Fibroblast of the aortic adventitia (primary cell): Measurements from ENCODE around the gene ACAD11. TPM values are rescaled to one million over a fixed set of nuclear protein-coding genes. Genes with fewer than 3 reads are reported as not detected.

Experiments
- DNase-seq: peaks from one replicate; pipeline ENCODE4 v3.0.0-alpha.2; 2010; ENCODE audit warnings: low read depth
- H3K4me3 ChIP-seq: 2 replicates; pipeline ENCODE4 v1.5.1; 2011; ENCODE audit warnings: low read depth, mild to moderate bottlenecking, control low read depth, low read length, moderate library complexity
- total RNA-seq: library from RNA; depleted of rRNA; stranded (reverse); fragments of >200 nt; gene quantifications from 2 replicates; pipeline ENCODE4 v1.2.3, GENCODE V29; 2012; ENCODE audit warnings: low replicate concordance
- TF ChIP-seq, protein P1 (sequence below): IDR thresholded peaks from 2 replicates; pipeline ENCODE4 v1.5.1; 2011; ENCODE audit warnings: mild to moderate bottlenecking, low read length, control low read depth, inconsistent platforms; ENCODE audit not compliant: insufficient read depth

ACAD11 gene
- total RNA-seq, 1 donor = 37.8 TPM

DNA sequence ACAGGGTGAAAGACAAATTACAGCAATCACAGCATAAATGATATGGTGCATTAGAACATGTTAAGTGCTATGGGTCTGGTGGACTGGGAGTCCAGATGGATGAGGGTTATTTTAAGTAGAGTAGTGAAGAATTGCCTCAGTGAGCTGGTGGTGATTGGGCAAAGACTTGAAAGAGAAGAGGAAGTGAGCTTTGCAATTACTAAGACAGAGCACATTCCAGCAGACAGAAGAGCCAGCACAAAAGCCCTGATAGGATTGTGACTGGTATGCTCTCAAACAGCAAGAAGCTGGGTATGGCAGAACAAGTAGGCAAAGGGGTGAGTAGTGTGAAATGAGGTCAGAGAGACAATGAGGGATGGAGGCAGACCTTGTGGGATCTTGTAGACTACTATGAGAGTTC lies 64.6 kb downstream of the ACAD11 start:
- no peak overlapping the region for H3K4me3 ChIP-seq
- TF ChIP-seq, protein P1, sequence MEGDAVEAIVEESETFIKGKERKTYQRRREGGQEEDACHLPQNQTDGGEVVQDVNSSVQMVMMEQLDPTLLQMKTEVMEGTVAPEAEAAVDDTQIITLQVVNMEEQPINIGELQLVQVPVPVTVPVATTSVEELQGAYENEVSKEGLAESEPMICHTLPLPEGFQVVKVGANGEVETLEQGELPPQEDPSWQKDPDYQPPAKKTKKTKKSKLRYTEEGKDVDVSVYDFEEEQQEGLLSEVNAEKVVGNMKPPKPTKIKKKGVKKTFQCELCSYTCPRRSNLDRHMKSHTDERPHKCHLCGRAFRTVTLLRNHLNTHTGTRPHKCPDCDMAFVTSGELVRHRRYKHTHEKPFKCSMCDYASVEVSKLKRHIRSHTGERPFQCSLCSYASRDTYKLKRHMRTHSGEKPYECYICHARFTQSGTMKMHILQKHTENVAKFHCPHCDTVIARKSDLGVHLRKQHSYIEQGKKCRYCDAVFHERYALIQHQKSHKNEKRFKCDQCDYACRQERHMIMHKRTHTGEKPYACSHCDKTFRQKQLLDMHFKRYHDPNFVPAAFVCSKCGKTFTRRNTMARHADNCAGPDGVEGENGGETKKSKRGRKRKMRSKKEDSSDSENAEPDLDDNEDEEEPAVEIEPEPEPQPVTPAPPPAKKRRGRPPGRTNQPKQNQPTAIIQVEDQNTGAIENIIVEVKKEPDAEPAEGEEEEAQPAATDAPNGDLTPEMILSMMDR = no peak
- peak; percentile 65 for DNase-seq

DNA sequence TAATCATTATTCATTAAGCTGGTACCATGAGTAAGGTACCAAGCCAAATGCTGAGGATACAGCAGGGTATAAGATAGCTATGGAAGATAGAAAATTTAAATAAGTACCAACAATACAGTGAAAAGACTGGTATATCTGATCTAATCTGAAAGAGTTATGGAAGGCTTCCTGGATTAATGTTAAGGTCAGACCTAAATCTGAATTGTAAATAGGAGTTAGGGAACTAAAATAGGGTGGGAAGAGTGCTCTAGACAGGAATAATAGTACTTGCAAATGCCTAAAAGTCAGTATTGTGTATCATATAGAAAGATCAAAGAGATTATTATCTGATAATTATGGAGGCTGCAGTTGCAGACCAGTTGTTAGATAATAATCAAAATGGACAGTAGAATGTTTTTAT lies 65.1 kb downstream of the ACAD11 start:
- no peak for DNase-seq
- TF ChIP-seq, protein P1 = no peak
- H3K4me3 ChIP-seq = no peak overlapping the region

DNA sequence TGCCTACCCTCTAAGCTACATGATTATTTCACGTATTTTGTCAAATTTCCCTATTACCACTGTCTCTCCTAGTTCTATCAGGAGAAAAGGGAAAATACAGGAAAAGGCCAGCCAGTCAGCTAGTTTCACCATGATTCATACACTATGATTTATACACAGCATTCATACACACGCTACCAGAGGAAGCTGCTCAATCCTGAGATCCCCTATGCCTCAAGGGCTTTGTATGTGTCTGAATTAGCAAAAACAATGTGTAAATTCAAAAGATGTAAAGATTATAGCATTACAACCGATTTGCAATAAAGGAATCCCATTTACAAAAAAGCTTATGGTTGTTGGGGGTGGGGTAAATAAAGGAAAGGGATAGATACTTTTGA lies 65.7 kb downstream of the ACAD11 start:
- H3K4me3 ChIP-seq = no peak overlapping the region
- TF ChIP-seq, protein P1 = no peak
- peak; percentile 75 for DNase-seq

DNA sequence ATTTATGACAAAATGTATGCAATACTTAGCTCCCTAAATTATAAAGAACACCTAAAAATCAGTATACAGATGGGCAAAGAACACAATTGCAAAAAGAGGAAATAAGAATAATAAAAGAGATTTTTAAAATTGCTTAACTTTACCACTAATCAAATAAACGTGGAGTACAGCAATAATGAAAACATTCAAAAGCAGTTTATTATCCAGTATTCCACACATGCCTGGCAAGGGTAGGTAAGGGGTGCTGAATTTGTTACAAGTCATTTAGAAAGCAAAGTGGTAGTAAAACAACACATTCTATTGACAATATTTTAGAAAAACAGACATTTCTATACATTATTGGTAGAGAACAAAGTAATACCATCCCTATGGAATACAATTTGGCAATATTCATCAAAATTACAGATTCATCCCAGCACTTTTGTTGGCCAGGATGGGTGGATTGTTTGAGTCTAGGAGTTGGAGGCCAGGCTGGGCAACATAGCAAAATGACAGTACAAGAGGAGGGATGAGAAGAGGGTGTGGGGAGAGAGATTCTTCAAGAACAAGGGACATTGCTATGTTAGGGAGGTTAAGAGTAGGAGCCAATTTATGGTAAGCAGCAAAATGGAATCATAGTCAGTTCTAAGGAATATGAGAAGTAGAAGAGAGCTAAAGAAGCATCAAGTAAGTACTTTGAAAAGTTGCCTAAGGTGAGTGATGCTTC lies 66.2 kb downstream of the ACAD11 start:
- TF ChIP-seq, protein P1 = no peak
- H3K4me3 ChIP-seq = no peak overlapping the region
- peak; percentile 51 for DNase-seq

- peak; percentile 72 for DNase-seq
- no peak overlapping the region for H3K4me3 ChIP-seq
- TF ChIP-seq, protein P1 = no peak
Measured at GRCh38 chr3:132592216-132592615, 67.4 kb downstream of the ACAD11 start.

DNA sequence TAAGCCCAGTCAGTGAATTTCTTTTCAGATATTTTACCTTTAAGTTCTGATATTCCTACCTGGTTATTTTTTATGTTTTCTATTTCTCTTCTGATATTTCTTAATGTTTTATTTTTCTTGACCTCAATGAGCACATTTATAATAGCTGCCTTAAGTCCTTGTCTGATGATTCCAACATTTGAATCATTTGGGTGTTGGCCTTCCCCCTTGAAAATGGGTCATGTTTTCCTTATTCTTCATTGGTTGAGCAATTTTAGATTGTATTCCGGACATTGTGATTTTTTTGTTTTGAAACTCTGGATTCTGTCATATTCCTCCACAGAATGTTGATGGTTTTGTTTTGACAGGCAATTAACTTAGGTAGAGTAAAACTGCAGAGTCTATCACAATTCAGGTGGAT lies 72.2 kb downstream of the ACAD11 start:
- TF ChIP-seq, protein P1 = no peak
- H3K4me3 ChIP-seq = no peak overlapping the region
- DNase-seq = peak; percentile 36

GRCh38 chr3:132573797-132574211 lies 85.8 kb downstream of the ACAD11 start:
- TF ChIP-seq, protein P1 = no peak
- no peak overlapping the region for H3K4me3 ChIP-seq
- DNase-seq = peak; percentile 93
